T-helper 17 cell (primary cell): Measurements from ENCODE around the gene PRDM9. TPM values are rescaled to one million over a fixed set of nuclear protein-coding genes. Genes with fewer than 3 reads are reported as not detected.
"Not testable (repeated sequence)": the region's sequence is repeated elsewhere in the genome, so short reads cannot be mapped to it uniquely, and the experiment has no call there.

ENCODE experiments used
- ATAC-seq: fragments of 150-1000 bp; cut with Tn5 transposase; 2 replicates; pipeline ENCODE4 v1.10.0; 2021; ENCODE audit warnings: mild to moderate bottlenecking, moderate library complexity
- DNase-seq, 3 donors: peaks; one replicate each; pipeline versions ENCODE4 v3.0.0 to v3.0.0-alpha.2; 2020 to 2021
- H3K9me3 ChIP-seq: one replicate; pipeline ENCODE4 v1.7.0; 2013; ENCODE audit warnings: low read length, mild to moderate bottlenecking; ENCODE audit not compliant: control insufficient read depth, poor library complexity, severe bottlenecking
- H3K27ac Mint-ChIP-seq: one replicate; pipeline ENCODE4 v1.8.0; 2022; ENCODE audit warnings: mild to moderate bottlenecking, moderate library complexity, mixed read lengths
- H3K27me3 Mint-ChIP-seq: one replicate; pipeline ENCODE4 v1.8.0; 2022; ENCODE audit warnings: mixed read lengths
- H3K36me3 Mint-ChIP-seq: one replicate; pipeline ENCODE4 v1.8.0; 2022; ENCODE audit warnings: low read depth, mixed read lengths
- H3K4me1 Mint-ChIP-seq: one replicate; pipeline ENCODE4 v1.8.0; 2022; ENCODE audit warnings: mild to moderate bottlenecking, mixed read lengths
- H3K4me3 Mint-ChIP-seq: one replicate; pipeline ENCODE4 v1.8.0; 2022; ENCODE audit warnings: mild to moderate bottlenecking, moderate library complexity, mixed read lengths
- total RNA-seq, 4 donors: library from RNA in 2 of 4; stranded (reverse) in 2 of 4; gene quantifications; one replicate each; pipeline ENCODE4 v1.2.3 and lab custom pipeline; 2022 to 2026

The PRDM9 gene
- total RNA-seq, 2 donors from 2014 or later, result not detected

DNA sequence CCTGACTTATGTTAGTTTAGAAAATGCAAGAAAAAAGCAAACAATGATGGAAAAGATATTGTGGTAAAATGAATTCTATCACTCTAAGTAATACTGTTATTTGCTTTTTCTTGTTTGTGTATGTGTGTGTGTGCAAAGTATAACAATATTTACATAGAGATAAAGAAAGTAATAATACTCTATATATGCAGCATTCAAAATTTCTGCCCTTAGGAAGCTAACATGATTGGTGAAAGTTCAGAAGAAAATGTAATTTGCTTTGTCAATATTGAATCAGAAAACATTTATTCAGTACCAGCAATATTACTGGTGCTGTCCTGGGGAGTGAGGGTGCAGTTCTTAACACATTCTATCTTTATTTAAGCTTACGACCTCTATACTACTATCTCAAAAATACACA lies 12.9 kb upstream of the PRDM9 start:
- DNase-seq (no peak), ATAC-seq (no peak)
- H3K36me3 Mint-ChIP-seq, result no peaks in the 10 kb centered on the region
- peaks cover 2% of the 10 kb centered on the region for H3K9me3 ChIP-seq
- no peaks in the 10 kb centered on the region for H3K4me1 Mint-ChIP-seq
- no peak overlapping the region for H3K4me3 Mint-ChIP-seq
- H3K27ac Mint-ChIP-seq, result no peak overlapping the region
- H3K27me3 Mint-ChIP-seq, result no peaks in the 10 kb centered on the region

DNA sequence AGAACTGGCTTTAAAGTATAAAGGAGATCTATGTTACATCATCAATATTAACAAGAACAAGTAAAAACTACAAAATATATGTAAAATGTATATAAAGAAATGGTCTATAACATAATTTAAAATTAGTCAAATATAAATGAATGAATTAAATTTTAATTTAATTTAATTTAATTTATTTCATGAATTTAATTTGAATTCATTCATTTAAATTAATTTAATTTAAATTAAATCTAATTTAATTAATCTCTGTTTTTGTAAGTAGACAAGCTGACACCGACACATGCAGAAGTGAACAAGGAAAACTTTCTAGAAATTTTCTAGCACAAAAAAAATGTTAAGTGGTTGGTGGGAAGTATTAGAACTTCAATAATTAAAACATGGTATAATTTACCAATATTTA lies 10.8 kb upstream of the PRDM9 start:
- H3K9me3 ChIP-seq, result peaks cover 2% of the 10 kb centered on the region
- Mint-ChIP-seq H3K27me3 (no peaks in the 10 kb centered on the region), H3K36me3 (no peaks in the 10 kb centered on the region), H3K4me3 (no peak overlapping the region), H3K4me1 (no peaks in the 10 kb centered on the region), H3K27ac (no peak overlapping the region)
- no peak for ATAC-seq
- DNase-seq, result no peak

DNA sequence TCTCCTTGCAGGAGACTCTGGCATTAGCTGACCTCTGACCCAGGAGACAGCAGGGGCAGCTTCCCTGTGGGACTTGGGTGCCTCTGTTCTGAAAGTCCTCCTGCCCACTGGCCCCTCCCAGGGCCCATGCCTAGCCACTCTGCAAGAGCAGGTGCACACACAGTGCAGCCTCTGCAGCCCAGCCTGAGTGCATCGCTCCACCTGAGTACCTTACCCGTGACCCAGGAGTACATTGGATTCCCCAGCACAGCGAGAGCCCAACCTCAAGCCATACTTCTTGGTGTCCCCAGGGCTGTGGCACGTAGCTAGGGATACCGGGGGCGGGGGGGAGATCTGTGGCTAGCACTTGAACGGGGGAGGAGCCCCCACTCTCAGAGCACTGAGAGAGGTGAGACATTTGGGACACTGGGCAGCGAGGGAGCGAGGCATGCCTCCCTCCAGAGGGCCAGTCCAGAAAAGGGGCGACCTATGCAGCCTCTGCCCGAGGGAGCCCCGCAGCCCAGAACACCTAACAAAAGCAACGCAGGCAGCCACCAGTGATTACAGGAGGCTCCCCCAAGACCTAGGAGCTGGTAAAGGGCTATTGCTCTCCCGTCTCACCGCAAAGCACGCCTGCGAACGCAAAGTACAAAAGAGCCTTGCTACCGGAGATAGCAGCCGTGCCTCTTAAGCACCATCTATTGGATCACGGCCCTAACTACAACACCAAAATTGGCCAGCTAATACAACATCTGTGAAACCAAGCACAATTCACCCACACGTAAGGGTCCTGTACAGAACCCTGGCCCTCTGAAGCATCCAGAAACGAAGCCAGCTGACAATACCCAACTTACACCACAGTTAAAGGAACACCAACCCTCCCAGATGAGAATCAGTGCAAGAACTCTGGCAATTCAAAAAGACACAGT lies 826 bp upstream of the PRDM9 start:
- ATAC-seq (peak; percentile 49), DNase-seq (no peak)
- Mint-ChIP-seq H3K4me1 (no peaks in the 10 kb centered on the region), H3K4me3 (no peak overlapping the region), H3K27me3 (no peaks in the 10 kb centered on the region), H3K27ac (no peak overlapping the region), H3K36me3 (no peaks in the 10 kb centered on the region)
- H3K9me3 ChIP-seq, result no peaks in the 10 kb centered on the region

GRCh38 chr5:23510434-23510833 lies 3.0 kb downstream of the PRDM9 start:
- H3K9me3 ChIP-seq, H3K4me1 Mint-ChIP-seq, H3K27ac Mint-ChIP-seq, H3K4me3 Mint-ChIP-seq, H3K27me3 Mint-ChIP-seq, DNase-seq, H3K36me3 Mint-ChIP-seq, ATAC-seq: not testable (repeated sequence)

DNA sequence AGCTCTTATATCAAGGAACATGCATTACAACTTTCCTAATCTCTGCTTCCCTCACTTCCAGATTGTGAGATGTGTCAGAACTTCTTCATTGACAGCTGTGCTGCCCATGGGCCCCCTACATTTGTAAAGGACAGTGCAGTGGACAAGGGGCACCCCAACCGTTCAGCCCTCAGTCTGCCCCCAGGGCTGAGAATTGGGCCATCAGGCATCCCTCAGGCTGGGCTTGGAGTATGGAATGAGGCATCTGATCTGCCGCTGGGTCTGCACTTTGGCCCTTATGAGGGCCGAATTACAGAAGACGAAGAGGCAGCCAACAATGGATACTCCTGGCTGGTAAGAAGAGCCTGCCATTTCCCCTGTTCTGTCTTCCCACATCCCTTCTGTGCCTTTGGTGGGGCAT lies 15.1 kb downstream of the PRDM9 start:
- ATAC-seq, result no peak
- Mint-ChIP-seq H3K27me3 (no peaks in the 10 kb centered on the region), H3K36me3 (no peaks in the 10 kb centered on the region), H3K27ac (no peak overlapping the region), H3K4me3 (no peak overlapping the region), H3K4me1 (no peaks in the 10 kb centered on the region)
- no peaks in the 10 kb centered on the region for H3K9me3 ChIP-seq
- no peak for DNase-seq

DNA sequence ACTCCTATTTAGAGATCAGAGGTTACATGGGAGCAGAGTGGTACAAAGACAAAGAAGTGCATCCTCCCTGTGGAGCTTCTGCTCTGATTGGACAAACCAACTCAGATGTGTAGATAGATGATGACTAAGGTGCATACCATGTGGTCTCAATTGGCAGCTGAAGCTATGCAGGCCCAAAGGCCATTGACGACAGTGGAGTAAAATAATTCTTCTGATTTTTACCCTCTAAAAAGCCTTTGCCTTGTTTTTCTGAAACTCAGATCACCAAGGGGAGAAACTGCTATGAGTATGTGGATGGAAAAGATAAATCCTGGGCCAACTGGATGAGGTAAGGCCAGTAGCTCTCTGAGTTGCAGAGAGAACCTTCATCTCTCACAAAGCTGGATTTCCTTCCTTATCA lies 15.6 kb downstream of the PRDM9 start:
- H3K4me3 Mint-ChIP-seq, result no peak overlapping the region
- no peaks in the 10 kb centered on the region for H3K27me3 Mint-ChIP-seq
- no peaks in the 10 kb centered on the region for H3K4me1 Mint-ChIP-seq
- H3K9me3 ChIP-seq, result no peaks in the 10 kb centered on the region
- no peaks in the 10 kb centered on the region for H3K36me3 Mint-ChIP-seq
- no peak for ATAC-seq
- DNase-seq, result no peak
- no peak overlapping the region for H3K27ac Mint-ChIP-seq

- Mint-ChIP-seq H3K4me1 (no peaks in the 10 kb centered on the region), H3K36me3 (no peaks in the 10 kb centered on the region), H3K4me3 (no peak overlapping the region), H3K27me3 (no peaks in the 10 kb centered on the region), H3K27ac (no peak overlapping the region)
- no peak for ATAC-seq
- H3K9me3 ChIP-seq, result no peaks in the 10 kb centered on the region
- no peak for DNase-seq
Measured at GRCh38 chr5:23523998-23524397, 16.6 kb downstream of the PRDM9 start.

GRCh38 chr5:23525751-23526150 lies 18.3 kb downstream of the PRDM9 start:
- ATAC-seq, result no peak
- Mint-ChIP-seq H3K4me3 (no peak overlapping the region), H3K36me3 (no peaks in the 10 kb centered on the region), H3K27me3 (no peaks in the 10 kb centered on the region), H3K27ac (no peak overlapping the region), H3K4me1 (no peaks in the 10 kb centered on the region)
- no peak for DNase-seq
- H3K9me3 ChIP-seq, result no peaks in the 10 kb centered on the region

DNA sequence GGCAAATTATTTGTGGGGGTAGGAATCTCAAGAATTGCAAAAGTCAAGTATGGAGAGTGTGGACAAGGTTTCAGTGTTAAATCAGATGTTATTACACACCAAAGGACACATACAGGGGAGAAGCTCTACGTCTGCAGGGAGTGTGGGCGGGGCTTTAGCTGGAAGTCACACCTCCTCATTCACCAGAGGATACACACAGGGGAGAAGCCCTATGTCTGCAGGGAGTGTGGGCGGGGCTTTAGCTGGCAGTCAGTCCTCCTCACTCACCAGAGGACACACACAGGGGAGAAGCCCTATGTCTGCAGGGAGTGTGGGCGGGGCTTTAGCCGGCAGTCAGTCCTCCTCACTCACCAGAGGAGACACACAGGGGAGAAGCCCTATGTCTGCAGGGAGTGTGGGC lies 19.2 kb downstream of the PRDM9 start:
- DNase-seq, H3K27ac Mint-ChIP-seq, H3K27me3 Mint-ChIP-seq, H3K4me1 Mint-ChIP-seq, H3K9me3 ChIP-seq, H3K36me3 Mint-ChIP-seq, H3K4me3 Mint-ChIP-seq, ATAC-seq: not testable (repeated sequence)

DNA sequence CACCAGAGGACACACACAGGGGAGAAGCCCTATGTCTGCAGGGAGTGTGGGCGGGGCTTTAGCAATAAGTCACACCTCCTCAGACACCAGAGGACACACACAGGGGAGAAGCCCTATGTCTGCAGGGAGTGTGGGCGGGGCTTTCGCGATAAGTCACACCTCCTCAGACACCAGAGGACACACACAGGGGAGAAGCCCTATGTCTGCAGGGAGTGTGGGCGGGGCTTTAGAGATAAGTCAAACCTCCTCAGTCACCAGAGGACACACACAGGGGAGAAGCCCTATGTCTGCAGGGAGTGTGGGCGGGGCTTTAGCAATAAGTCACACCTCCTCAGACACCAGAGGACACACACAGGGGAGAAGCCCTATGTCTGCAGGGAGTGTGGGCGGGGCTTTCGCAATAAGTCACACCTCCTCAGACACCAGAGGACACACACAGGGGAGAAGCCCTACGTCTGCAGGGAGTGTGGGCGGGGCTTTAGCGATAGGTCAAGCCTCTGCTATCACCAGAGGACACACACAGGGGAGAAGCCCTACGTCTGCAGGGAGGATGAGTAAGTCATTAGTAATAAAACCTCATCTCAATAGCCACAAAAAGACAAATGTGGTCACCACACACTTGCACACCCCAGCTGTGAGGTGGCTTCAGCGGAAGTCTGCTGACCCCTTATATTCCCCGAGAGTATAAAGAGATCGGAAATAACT lies 20.0 kb downstream of the PRDM9 start:
- not testable (repeated sequence) for H3K4me3 Mint-ChIP-seq, DNase-seq, H3K36me3 Mint-ChIP-seq, H3K27ac Mint-ChIP-seq, H3K27me3 Mint-ChIP-seq, H3K4me1 Mint-ChIP-seq, ATAC-seq, H3K9me3 ChIP-seq

GRCh38 chr5:23528677-23529076 lies 21.3 kb downstream of the PRDM9 start:
- Mint-ChIP-seq H3K36me3 (no peaks in the 10 kb centered on the region), H3K4me3 (no peak overlapping the region), H3K27ac (no peak overlapping the region), H3K27me3 (no peaks in the 10 kb centered on the region), H3K4me1 (no peaks in the 10 kb centered on the region)
- no peak for DNase-seq
- no peaks in the 10 kb centered on the region for H3K9me3 ChIP-seq
- ATAC-seq, result no peak

DNA sequence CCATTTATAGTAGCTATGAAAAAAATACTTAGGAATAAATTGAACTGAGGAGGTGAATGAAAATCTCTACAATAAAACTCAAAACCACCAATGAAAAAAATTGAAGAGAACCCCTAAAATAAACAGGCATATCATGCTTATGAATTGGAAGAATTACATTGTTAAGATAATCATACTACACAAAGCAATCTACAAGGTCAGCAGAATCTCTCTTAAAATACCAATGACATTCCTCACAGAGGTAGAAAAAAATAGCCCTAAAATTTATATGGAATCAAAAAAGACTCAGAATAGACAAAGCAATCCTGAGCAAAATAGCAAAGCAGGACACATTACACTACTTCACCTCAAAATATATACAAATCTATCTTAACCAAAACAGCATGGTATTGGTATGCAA lies 23.2 kb downstream of the PRDM9 start:
- no peaks in the 10 kb centered on the region for H3K4me1 Mint-ChIP-seq
- H3K27ac Mint-ChIP-seq, result no peak overlapping the region
- H3K9me3 ChIP-seq, result no peaks in the 10 kb centered on the region
- H3K36me3 Mint-ChIP-seq, result no peaks in the 10 kb centered on the region
- H3K27me3 Mint-ChIP-seq, result no peaks in the 10 kb centered on the region
- H3K4me3 Mint-ChIP-seq, result no peak overlapping the region
- DNase-seq (no peak), ATAC-seq (no peak)

DNA sequence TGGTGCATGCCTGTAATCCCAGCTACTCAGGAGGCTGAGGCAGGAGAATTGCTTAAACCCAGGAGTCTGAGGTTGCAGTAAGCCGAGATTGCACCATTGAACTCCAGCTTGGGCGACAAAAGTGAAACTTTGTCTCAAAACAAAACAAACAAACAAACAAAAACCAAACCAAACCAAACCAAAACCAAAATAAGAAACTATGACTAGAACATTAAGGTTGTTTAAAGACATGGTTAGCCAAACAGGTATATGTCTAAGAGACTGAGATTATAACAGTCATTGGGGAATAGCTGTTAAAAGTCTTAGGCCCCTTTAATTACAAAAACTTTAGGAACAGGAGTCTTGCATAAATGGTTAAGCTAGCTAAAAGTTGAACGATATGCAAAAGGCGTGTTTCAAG lies 63.6 kb downstream of the PRDM9 start:
- Mint-ChIP-seq H3K27me3 (no peaks in the 10 kb centered on the region), H3K4me1 (no peaks in the 10 kb centered on the region), H3K27ac (no peak overlapping the region), H3K4me3 (no peak overlapping the region), H3K36me3 (no peaks in the 10 kb centered on the region)
- DNase-seq (no peak), ATAC-seq (no peak)
- H3K9me3 ChIP-seq, result no peaks in the 10 kb centered on the region
